GM12873 (cell line): ENCODE measurements around the gene KLHL35.

Experiments
- CTCF ChIP-seq: IDR thresholded peaks from 2 replicates; pipeline ENCODE4 v1.5.1; 2012; ENCODE audit warnings: low read depth, mild to moderate bottlenecking, moderate library complexity, low read length, control low read depth; ENCODE audit not compliant: insufficient read depth; ENCODE audit errors: missing control alignments

KLHL35 gene

GRCh38 chr11:75432911-75433321 is at the start of gene KLHL35:
Gene KLHL35 (minus strand): TSS chr11:75433203. CDS start chr11:75430629, 2,574 bp downstream.
- no peak for TF ChIP-seq CTCF

GRCh38 chr11:75481922-75482606 is 49.1 kb upstream of the KLHL35 start:
- no peak for TF ChIP-seq CTCF

GRCh38 chr11:75481223-75481921 is 48.4 kb upstream of the KLHL35 start:
- TF ChIP-seq CTCF = no peak

- no peak for TF ChIP-seq CTCF
Observed at GRCh38 chr11:75480185-75481175, 47.5 kb upstream of the KLHL35 start.

- no peak for TF ChIP-seq CTCF
Observed at GRCh38 chr11:75479597-75480145, 46.7 kb upstream of the KLHL35 start.

GRCh38 chr11:75478783-75479596 is 46.0 kb upstream of the KLHL35 start:
- TF ChIP-seq CTCF = no peak
